ENCODE measurements around the gene ZPLD1.

ZPLD1 gene

GRCh38 chr3:102434715-102435114, at the start of gene ZPLD1:
TSS of gene ZPLD1 (plus strand) at chr3:102435015. CDS start at chr3:102438488, 3,473 bp downstream.
- DNase-seq: peak; percentile 17

DNA sequence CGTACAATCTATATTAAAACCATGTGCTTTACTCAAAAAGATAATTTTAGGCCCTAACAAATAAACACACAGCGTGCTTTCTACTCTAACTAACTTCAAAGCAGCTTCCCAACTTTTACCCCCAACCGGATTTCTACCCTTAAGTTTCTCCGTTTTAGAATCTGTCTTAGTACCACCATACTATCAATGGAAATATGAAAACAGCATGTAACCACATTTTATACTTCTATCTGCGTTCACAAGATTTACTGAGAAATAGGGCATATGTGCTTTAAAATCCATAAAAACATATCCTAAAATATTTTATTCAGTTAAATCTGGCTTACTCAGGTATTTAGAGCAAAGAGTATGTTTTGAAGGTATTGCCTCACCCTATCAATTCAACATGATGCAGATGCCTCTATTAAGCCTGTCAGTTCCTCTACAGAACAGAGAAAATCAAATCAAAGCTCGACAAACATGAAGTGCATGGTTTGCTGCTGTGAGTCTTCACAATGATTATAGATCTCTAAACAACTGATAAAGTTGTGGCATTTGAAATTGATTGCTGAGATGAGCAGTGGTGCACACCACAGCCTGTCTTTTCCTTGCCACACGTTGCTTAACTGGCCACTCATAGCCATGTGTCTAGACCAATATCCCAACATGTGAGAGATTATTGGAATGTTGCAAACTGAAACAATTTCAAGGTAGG, 44.5 kb upstream of the ZPLD1 start:
- no peak for DNase-seq

DNA sequence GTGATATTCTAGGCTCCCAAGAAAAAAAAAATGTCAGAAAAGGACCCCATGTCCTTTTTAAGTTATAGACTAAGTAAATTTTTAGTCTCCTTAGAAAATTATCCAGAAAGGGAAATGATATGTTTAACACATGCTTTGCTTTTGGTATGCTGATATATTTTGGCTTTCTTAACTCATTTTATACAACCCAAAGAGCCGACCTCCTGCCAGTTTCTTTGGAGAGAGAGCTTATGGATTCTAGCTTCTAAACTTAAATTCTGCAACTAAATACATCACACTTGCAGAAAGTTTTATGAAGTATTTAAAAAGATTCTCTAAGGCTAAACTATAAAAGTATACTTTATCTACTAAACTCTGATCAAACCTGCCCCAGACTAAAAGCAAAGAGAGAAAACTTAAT, 43.9 kb upstream of the ZPLD1 start:
- no peak for DNase-seq

GRCh38 chr3:102391491-102391890, 43.3 kb upstream of the ZPLD1 start:
- no peak for DNase-seq

GRCh38 chr3:102394517-102394916, 40.3 kb upstream of the ZPLD1 start:
- no peak for DNase-seq

GRCh38 chr3:102398176-102398575, 36.6 kb upstream of the ZPLD1 start:
- no peak for DNase-seq

- no peak for DNase-seq
These were observed 36.1 kb upstream of the ZPLD1 start for GRCh38 chr3:102398666-102399065.

- DNase-seq: no peak
These were observed 34.7 kb upstream of the ZPLD1 start for GRCh38 chr3:102400142-102400541.

- no peak for DNase-seq
These were observed 34.0 kb upstream of the ZPLD1 start for GRCh38 chr3:102400766-102401165.

- DNase-seq: no peak
These were observed 24.2 kb upstream of the ZPLD1 start for GRCh38 chr3:102410616-102411015.

- DNase-seq: no peak
These were observed 19.3 kb upstream of the ZPLD1 start for GRCh38 chr3:102415553-102415952.

DNA sequence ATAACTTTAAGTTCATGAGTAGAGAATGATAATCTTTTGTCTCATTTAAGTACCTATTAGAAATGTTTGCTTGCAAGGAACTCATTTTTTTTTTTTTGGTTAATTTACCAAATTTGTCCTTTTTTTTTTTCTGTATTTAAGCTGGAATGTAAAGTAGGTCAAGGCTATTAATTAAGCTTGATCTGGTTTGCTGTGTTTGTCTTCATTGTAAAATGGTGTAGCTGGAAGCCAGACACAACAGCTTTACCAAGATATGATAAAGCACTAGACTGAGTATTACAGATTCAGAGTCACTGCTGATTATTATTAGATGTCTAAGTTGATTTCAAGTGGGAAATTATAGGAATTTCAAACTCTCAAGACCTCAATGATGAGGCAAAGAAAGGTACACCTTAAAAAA, 15.0 kb upstream of the ZPLD1 start:
- DNase-seq: peak; percentile 18

- peak; percentile 13 for DNase-seq
These were observed 7.0 kb downstream of the ZPLD1 start for GRCh38 chr3:102441832-102442231.

GRCh38 chr3:102443021-102443420, 8.2 kb downstream of the ZPLD1 start:
- no peak for DNase-seq

- DNase-seq: peak; percentile 85
These were observed 9.3 kb downstream of the ZPLD1 start for GRCh38 chr3:102444101-102444500.

DNA sequence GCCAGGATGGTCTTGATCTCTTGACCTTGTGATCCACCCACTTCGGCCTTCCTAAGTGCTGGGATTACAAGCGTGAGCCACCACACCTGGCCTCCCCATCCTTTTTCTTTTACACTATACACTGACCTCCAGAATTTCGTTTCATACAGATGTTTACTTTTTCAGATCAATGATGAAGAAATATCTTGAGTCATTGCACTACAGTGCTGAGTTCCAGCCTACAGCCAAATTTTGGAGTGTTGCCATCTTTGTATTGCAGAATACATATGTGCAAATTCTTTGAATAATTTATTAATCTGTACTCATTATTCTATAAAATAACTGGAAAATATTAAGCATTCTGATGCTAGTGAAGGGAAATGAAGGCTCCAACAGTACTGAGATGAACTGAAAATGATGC, 12.5 kb downstream of the ZPLD1 start:
- no peak for DNase-seq

GRCh38 chr3:102449341-102449740, 14.5 kb downstream of the ZPLD1 start:
- DNase-seq: no peak

- no peak for DNase-seq
These were observed 15.1 kb downstream of the ZPLD1 start for GRCh38 chr3:102449930-102450329.

DNA sequence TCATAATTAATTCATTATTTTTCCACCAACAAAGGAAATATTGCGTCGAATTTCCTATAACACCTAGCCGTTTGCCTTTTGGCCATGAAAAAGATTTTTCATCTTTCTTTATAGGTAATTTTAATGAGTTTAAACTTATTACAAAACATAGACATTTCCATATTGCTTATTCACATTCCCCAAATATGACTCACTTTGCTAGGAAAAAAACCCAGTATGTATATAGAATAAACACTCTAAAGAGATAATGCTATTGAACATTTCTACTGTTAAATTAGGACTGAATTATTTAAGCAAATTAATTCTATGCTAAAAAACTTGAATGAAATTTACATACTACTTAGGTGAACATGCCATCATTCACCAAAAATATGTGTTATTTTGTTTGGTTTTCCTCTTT, 16.2 kb downstream of the ZPLD1 start:
- no peak for DNase-seq

GRCh38 chr3:102451543-102451942, 16.7 kb downstream of the ZPLD1 start:
- DNase-seq: no peak

- no peak for DNase-seq
These were observed 19.4 kb downstream of the ZPLD1 start for GRCh38 chr3:102454181-102454580.

GRCh38 chr3:102457644-102458043, 22.8 kb downstream of the ZPLD1 start:
- no peak for DNase-seq

DNA sequence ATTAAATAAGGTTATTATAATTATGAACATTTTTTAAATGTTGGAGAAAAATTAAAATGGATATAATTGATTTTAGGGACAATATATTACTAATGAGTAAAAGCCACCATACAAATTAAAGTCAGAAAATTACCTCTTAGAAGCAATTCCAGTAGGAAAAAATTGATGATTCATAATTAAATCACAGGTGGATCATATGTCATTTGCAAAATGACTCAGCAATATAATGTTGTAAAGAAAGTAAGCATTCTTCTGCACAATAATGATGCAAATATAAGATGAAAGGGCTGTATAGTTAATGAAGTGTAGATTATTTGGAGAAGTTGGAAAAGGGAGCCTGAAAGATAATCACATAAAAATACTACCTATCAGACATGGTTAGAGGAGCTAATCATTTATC, 25.8 kb downstream of the ZPLD1 start:
- no peak for DNase-seq

- no peak for DNase-seq
These were observed 29.4 kb downstream of the ZPLD1 start for GRCh38 chr3:102464261-102464660.

DNA sequence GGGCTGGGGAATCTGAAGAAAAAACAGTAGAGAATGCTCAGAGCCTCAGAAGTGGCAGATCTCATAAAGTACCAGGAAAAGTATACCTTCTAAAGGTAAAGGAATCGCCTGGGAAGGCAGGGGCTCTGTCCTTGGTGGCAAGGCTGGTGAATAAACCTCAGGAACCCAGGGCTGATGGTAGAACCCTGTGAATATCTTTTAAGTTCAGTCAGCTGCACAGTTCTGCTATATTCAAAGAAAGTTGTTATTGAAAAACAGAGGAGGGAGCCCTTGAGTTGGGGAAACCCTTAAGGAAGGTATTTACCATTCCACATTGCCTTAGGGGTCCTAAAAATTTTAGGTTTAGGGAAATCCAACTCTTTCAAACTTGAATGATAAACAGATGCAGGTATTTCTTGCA, 31.2 kb downstream of the ZPLD1 start:
- peak; percentile 67 for DNase-seq

Data from NCI-H82 (cell line).